Uterus (tissue), 2 donors: Measurements from ENCODE around the gene PXDC1.

ENCODE experiments used
- CTCF ChIP-seq, 4 experiments: fragments of 200-600 bp in 2 of 4; fragments of 450-650 bp in 2 of 4; sonication (generic) in 2 of 4; IDR thresholded peaks; one replicate each; pipeline ENCODE4 v1.5.1; 2016 to 2019; ENCODE audit warnings: antibody characterized with exemption in 4 of 4, mild to moderate bottlenecking in 2 of 4, moderate library complexity in 1 of 4
- POLR2A ChIP-seq, 2 donors: fragments of 450-650 bp; IDR thresholded peaks; one replicate each; pipeline ENCODE4 v1.6.1; 2016; ENCODE audit warnings: antibody characterized with exemption in 2 of 2, mild to moderate bottlenecking in 1 of 2, moderate library complexity in 1 of 2

GRCh38 chr6:3746696-3747095 lies 4.8 kb downstream of the PXDC1 start:
- TF ChIP-seq CTCF (IDR thresholded peaks at IDR 0.05) (no peak), POLR2A (IDR thresholded peaks at IDR 0.05) (no peak)
